Esophagus muscularis mucosa (tissue), 4 donors: ENCODE data around the gene PRR5L. TPM values are rescaled to one million over a fixed set of nuclear protein-coding genes. Genes with fewer than 3 reads are reported as not detected.

Experiments used
- DNase-seq: peaks from one replicate; pipeline ENCODE4 v3.0.0-alpha.2; 2017; ENCODE audit errors: extremely low spot score
- H3K27ac ChIP-seq, 4 donors: fragments of 200-600 bp; sonication (generic); replicated peaks in 1 of 4; 1 replicate in 3 of 4; 2 replicates in 1 of 4; pipeline ENCODE4 v1.5.1; 2016 to 2019; ENCODE audit warnings: mild to moderate bottlenecking in 1 of 4
- H3K27me3 ChIP-seq, 4 donors: fragments of 200-600 bp; sonication (generic); one replicate each; pipeline versions ENCODE4 v1.5.1 to v1.6.0; 2016 to 2019
- H3K36me3 ChIP-seq, 4 donors: fragments of 200-600 bp; sonication (generic); one replicate each; pipeline ENCODE4 v1.5.1; 2016 to 2019
- H3K4me1 ChIP-seq, 4 donors: fragments of 200-600 bp; sonication (generic); one replicate each; pipeline ENCODE4 v1.5.1; 2016 to 2019
- H3K4me3 ChIP-seq, 4 donors: fragments of 200-600 bp; sonication (generic); 1 replicate in 2 of 4; 2 replicates in 2 of 4; pipeline ENCODE4 v1.5.1; 2016 to 2019; ENCODE audit warnings: mild to moderate bottlenecking in 4 of 4, moderate library complexity in 1 of 4
- H3K9me3 ChIP-seq, 4 donors: fragments of 200-600 bp; sonication (generic); 1 replicate in 3 of 4; 2 replicates in 1 of 4; pipeline ENCODE4 v1.5.1; 2016 to 2019
- CTCF ChIP-seq, 3 experiments: fragments of 200-600 bp in 2 of 3; fragments of 450-650 bp in 1 of 3; sonication (generic) in 2 of 3; IDR thresholded peaks; one replicate each; pipeline ENCODE4 v1.5.1; 2017 to 2019; ENCODE audit warnings: antibody characterized with exemption in 3 of 3, mild to moderate bottlenecking in 2 of 3, moderate library complexity in 1 of 3
- EP300 ChIP-seq: sonication (generic); formaldehyde crosslinking; IDR thresholded peaks from one replicate; pipeline ENCODE4 v1.6.1; 2017; ENCODE audit warnings: antibody characterized with exemption
- POLR2A ChIP-seq: fragments of 450-650 bp; IDR thresholded peaks from one replicate; pipeline ENCODE4 v1.6.1; 2017; ENCODE audit warnings: antibody characterized with exemption, moderate library complexity, mild to moderate bottlenecking, low read depth
- POLR2AphosphoS5 ChIP-seq, 2 donors: sonication (generic); formaldehyde crosslinking; IDR thresholded peaks; one replicate each; pipeline ENCODE4 v1.6.1; 2017; ENCODE audit warnings: antibody characterized with exemption in 2 of 2
- WGBS: methylation state at CpG from one replicate; pipeline ENCODE4 v1.1.5; 2018; 5-methylcytosine and 5-hydroxymethylcytosine counted together
- intact Hi-C: fragments of 100-400 bp; cut with DNase I; formaldehyde crosslinking; loops from one replicate; pipeline ENCODE4 v1.15.1; 2023
- total RNA-seq, 4 donors: library from RNA; depleted of rRNA; stranded (reverse); fragments of >200 nt; gene quantifications; one replicate each; pipeline versions ENCODE4 v1.1.0 to v1.2.1, GENCODE V29; 2016

The PRR5L gene
- total RNA-seq, 4 donors from 2014 or later: 1.7 to 9.6 (median 3.1) TPM

GRCh38 chr11:36463781-36464180, 167.7 kb downstream of the PRR5L start:
- Histone ChIP-seq H3K36me3 (peaks cover 0 to 8% (median 0%) of the 10 kb centered on the region in 4 donors), H3K27ac (no peak overlapping the region), H3K4me1 (no peaks in the 10 kb centered on the region), H3K9me3 (no peaks in the 10 kb centered on the region), H3K27me3 (peaks cover 0 to 8% (median 0%) of the 10 kb centered on the region in 4 donors), H3K4me3 (no peak overlapping the region)
- intact Hi-C loops: no loop called here
- DNase-seq: no peak
- TF ChIP-seq CTCF (IDR thresholded peaks at IDR 0.05) (no peak), EP300 (no peak), POLR2AphosphoS5 (IDR thresholded peaks at IDR 0.05) (no peak), POLR2A (no peak)
- 68% methylated on average over 3 of the region's 3 CpGs for WGBS

GRCh38 chr11:36464720-36465119, 168.6 kb downstream of the PRR5L start:
- H3K27me3 ChIP-seq: peaks cover 0 to 8% (median 0%) of the 10 kb centered on the region in 4 donors
- peaks cover 0 to 6% (median 0%) of the 10 kb centered on the region in 4 donors for H3K4me1 ChIP-seq
- H3K4me3 ChIP-seq: no peak overlapping the region
- H3K9me3 ChIP-seq: no peaks in the 10 kb centered on the region
- no peak for DNase-seq
- intact Hi-C loops: no loop called here
- TF ChIP-seq POLR2A: no peak
- TF ChIP-seq CTCF (IDR thresholded peaks at IDR 0.05): no peak
- no peak for TF ChIP-seq POLR2AphosphoS5 (IDR thresholded peaks at IDR 0.05)
- WGBS: 96% methylated on average over 3 of the region's 3 CpGs
- no peak overlapping the region for H3K27ac ChIP-seq
- H3K36me3 ChIP-seq: peaks cover 0 to 8% (median 0%) of the 10 kb centered on the region in 4 donors

GRCh38 chr11:36465449-36466163, 169.5 kb downstream of the PRR5L start:
- Histone ChIP-seq H3K4me1 (peaks cover 0 to 6% (median 3%) of the 10 kb centered on the region in 4 donors), H3K9me3 (no peaks in the 10 kb centered on the region), H3K36me3 (peaks cover 0 to 8% (median 0%) of the 10 kb centered on the region in 4 donors), H3K27me3 (peaks cover 0 to 8% (median 0%) of the 10 kb centered on the region in 4 donors), H3K27ac (no peak overlapping the region), H3K4me3 (no peak overlapping the region)
- DNase-seq: peak; percentile 57
- intact Hi-C loops: no loop called here
- TF ChIP-seq EP300: no peak
- TF ChIP-seq POLR2A: no peak
- TF ChIP-seq CTCF (IDR thresholded peaks at IDR 0.05): no peak
- no peak for TF ChIP-seq POLR2AphosphoS5 (IDR thresholded peaks at IDR 0.05)
- 94% methylated on average over 4 of the region's 4 CpGs for WGBS

GRCh38 chr11:36467012-36467411, 170.9 kb downstream of the PRR5L start:
- TF ChIP-seq POLR2AphosphoS5 (IDR thresholded peaks at IDR 0.05) (no peak), POLR2A (no peak), EP300 (no peak), CTCF (IDR thresholded peaks at IDR 0.05) (no peak)
- Histone ChIP-seq H3K4me1 (peaks cover 0 to 6% (median 3%) of the 10 kb centered on the region in 4 donors), H3K4me3 (no peak overlapping the region), H3K9me3 (no peaks in the 10 kb centered on the region), H3K36me3 (peaks cover 0 to 8% (median 0%) of the 10 kb centered on the region in 4 donors), H3K27me3 (peaks cover 0 to 8% (median 0%) of the 10 kb centered on the region in 4 donors), H3K27ac (no peak overlapping the region)
- 91% methylated on average over 1 of the region's 3 CpGs for WGBS
- DNase-seq: peak; percentile 57
- intact Hi-C loops: no loop called here
